Spleen (tissue), 7 donors: Measurements from ENCODE around the gene NHERF2.

Source experiments
- POLR2A ChIP-seq, 3 donors: fragments of 450-650 bp; IDR thresholded peaks; one replicate each; pipeline ENCODE4 v1.5.1; 2017; ENCODE audit warnings: antibody characterized with exemption in 3 of 3, mild to moderate bottlenecking in 1 of 3
- TF ChIP-seq, protein P1 (sequence below), 11 experiments: fragments of 200-600 bp in 7 of 11; fragments of 450-650 bp in 4 of 11; sonication (generic) in 4 of 11; IDR thresholded peaks in 8 of 11; conservative IDR thresholded peaks in 3 of 11; 1 replicate in 7 of 11; 2 replicates in 4 of 11; pipeline versions ENCODE4 v1.4.0 to v1.8.0; 2016 to 2021; ENCODE audit warnings: antibody characterized with exemption in 11 of 11, inconsistent platforms in 4 of 11, mild to moderate bottlenecking in 1 of 11
- donor health status: DM: no; HTN: no; CAD: no; lungs with moderate emphysema.
- donor health status: DM: no; HTN: no; CAD: no.
- donor health status: DM: no; HTN: no; CAD: no.

DNA sequence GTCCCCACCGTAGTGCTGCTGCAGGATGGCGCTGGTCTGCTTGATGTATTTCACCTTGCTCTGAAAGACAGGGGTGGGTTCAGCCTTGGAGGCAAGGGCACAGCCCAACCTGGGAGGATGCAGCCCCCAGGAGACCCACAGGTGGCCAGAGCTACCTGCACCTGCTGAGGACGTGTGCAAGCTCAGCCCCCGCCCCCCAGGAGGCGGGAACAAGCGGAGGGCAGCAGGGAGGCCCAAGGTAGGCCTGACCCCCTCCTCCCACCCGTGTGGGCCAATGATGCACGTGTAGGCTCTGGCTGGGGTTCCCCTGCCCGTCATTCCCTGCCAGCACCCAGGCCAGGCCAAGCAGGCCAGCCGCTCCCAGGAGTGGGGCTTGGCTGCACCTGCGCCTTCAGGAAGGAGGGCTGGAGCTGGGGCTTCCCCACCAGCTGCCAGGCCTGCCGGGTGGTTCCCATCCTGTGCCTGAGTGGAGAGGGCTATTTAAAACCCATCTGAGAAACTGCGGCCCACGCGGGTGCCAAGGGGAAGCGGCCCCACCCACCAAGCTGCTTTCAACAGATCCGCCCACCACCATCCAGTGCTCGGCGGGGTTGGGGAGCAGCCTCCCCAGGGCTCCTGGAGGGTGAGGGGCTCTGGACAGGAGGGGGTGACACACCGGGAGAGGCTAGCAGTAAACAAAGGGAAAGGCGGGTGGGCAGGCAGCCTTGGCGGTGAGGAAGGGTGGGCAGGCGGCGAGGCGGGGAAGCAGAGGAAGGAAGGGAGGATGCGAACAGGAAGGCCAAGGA is 17.2 kb downstream of the NHERF2 start:
- TF ChIP-seq, protein P1, sequence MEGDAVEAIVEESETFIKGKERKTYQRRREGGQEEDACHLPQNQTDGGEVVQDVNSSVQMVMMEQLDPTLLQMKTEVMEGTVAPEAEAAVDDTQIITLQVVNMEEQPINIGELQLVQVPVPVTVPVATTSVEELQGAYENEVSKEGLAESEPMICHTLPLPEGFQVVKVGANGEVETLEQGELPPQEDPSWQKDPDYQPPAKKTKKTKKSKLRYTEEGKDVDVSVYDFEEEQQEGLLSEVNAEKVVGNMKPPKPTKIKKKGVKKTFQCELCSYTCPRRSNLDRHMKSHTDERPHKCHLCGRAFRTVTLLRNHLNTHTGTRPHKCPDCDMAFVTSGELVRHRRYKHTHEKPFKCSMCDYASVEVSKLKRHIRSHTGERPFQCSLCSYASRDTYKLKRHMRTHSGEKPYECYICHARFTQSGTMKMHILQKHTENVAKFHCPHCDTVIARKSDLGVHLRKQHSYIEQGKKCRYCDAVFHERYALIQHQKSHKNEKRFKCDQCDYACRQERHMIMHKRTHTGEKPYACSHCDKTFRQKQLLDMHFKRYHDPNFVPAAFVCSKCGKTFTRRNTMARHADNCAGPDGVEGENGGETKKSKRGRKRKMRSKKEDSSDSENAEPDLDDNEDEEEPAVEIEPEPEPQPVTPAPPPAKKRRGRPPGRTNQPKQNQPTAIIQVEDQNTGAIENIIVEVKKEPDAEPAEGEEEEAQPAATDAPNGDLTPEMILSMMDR (IDR thresholded peaks at IDR 0.05 in 8 of 11, conservative IDR thresholded peaks at IDR 0.05 in 3 of 11) = no peak
- TF ChIP-seq POLR2A (IDR thresholded peaks at IDR 0.05) = no peak
